ENCODE measurements around the gene MINPP1. TPM values are rescaled to one million over a fixed set of nuclear protein-coding genes. Genes with fewer than 3 reads are reported as not detected.

Gene MINPP1
- polyA plus RNA-seq, 1 experiment = 7.7 TPM

- POLR2A ChIA-PET = no interaction called here
Measured at GRCh38 chr10:87560495-87561129, 55.9 kb downstream of the MINPP1 start.

DNA sequence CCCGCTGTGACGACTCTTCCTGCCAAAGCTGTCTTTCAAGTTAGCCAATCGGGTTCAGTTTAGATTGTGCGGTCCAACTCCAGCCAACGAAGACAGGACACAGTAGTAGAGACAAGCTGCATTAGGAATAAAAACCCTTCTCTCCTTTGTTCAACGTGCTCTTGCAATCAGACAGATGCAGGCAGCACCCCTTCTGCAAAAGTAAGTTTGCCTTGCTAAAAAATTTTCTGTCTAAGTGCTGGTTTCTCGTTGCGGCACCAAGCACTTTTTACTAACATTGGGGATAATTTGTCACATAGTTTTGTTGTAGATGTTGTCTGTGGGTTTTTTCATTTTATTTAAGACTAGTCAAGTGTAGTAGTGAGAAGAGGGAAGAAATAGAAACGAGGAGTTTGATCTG is 58.1 kb downstream of the MINPP1 start:
- Histone ChIP-seq H3K36me3 (ENCODE audit: control insufficient read depth, insufficient read depth, low read length) (no peaks in the 10 kb centered on the region), H3K27me3 (ENCODE audit: control insufficient read depth, insufficient read depth, low read length) (no peaks in the 10 kb centered on the region), H3K4me3 (ENCODE audit: low read depth, low read length) (no peak overlapping the region)
- no peak for TF ChIP-seq CTCF (IDR thresholded peaks at IDR 0.05; ENCODE audit: insufficient read depth, low read depth, low read length)
- CTCF ChIA-PET = no interaction called here
- no peak for DNase-seq (ENCODE audit: low read depth)
- POLR2A ChIA-PET = no interaction called here

More at GRCh38 chr10:87560495-87561129, 55.9 kb downstream of the MINPP1 start:
- TF ChIP-seq CTCF (IDR thresholded peaks at IDR 0.05; ENCODE audit: insufficient read depth, low read depth, low read length) = no peak
- H3K36me3 ChIP-seq (ENCODE audit: control insufficient read depth, insufficient read depth, low read length) = no peaks in the 10 kb centered on the region
- no peak overlapping the region for H3K4me3 ChIP-seq (ENCODE audit: low read depth, low read length)
- no peak for DNase-seq (ENCODE audit: low read depth)
- CTCF ChIA-PET = no interaction called here
- H3K27me3 ChIP-seq (ENCODE audit: control insufficient read depth, insufficient read depth, low read length) = no peaks in the 10 kb centered on the region

DNA sequence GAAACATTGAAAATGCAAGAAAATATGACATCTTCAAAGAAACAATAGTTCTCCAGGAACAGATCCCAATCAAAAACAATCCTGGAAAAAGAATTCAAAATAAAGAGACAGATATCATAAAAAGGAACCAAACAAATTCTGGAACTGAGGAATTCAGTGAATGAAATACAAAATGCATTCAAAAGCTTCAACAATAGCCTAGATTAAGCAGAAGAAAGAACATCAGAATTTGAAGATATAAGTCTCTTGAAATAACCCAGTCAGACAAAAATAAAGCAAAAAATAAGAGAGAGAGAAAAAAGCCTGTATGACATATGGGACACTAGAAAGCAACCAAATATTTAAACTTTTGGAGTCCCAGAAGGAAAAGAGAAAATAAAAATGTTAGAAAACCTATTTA is 60.3 kb downstream of the MINPP1 start:
- no peaks in the 10 kb centered on the region; the same call in 1 of the 2 replicates for H3K27me3 ChIP-seq (ENCODE audit: control insufficient read depth, insufficient read depth, low read length)
- DNase-seq (ENCODE audit: low read depth) = no peak
- TF ChIP-seq CTCF (IDR thresholded peaks at IDR 0.05; ENCODE audit: insufficient read depth, low read depth, low read length) = no peak
- ChIA-PET CTCF (no interaction called here), POLR2A (no interaction called here)
- no peaks in the 10 kb centered on the region for H3K36me3 ChIP-seq (ENCODE audit: control insufficient read depth, insufficient read depth, low read length)
- H3K4me3 ChIP-seq (ENCODE audit: low read depth, low read length) = no peak overlapping the region

GRCh38 chr10:87575851-87576250 is 71.2 kb downstream of the MINPP1 start:
- CTCF ChIA-PET = no interaction called here
- POLR2A ChIA-PET = no interaction called here
- Histone ChIP-seq H3K4me3 (ENCODE audit: low read depth, low read length) (no peak overlapping the region), H3K27me3 (ENCODE audit: control insufficient read depth, insufficient read depth, low read length) (no peaks in the 10 kb centered on the region), H3K36me3 (ENCODE audit: control insufficient read depth, insufficient read depth, low read length) (no peaks in the 10 kb centered on the region)
- DNase-seq (ENCODE audit: low read depth) = no peak
- no peak for TF ChIP-seq CTCF (IDR thresholded peaks at IDR 0.05; ENCODE audit: insufficient read depth, low read depth, low read length)

DNA sequence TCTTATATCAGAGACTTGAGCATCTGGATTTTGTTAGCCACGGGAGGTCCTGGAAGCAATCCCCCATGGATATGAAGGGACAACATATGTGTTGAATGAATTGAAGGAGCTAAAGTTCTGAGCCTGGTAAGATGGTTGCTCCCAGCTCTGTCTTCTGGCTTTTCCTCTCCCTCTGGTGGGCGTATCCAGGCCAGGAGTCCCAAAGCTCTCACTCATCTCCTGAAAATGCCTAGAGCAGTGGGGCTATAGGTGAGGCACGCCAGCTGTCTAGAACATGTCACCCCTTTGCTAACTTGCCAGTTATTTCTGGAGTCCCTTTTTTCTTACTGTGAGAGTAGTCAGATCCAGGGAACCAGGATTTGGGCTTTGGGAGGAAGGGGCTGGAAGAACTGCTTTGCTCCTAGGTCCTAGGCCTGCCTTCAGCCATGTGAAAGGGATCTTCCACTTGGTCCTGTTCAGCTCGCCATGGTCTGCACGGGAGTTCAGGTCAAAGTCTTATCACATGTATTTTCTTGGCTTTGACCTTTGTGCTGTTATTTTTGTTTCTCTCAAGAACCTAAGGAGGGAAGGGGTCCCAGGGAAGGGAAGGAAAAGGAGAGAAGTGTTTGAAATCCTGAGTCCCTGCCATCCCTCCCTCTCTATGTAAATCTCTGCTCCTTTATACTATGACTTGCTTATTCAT is 73.6 kb downstream of the MINPP1 start:
- DNase-seq (ENCODE audit: low read depth) = no peak
- TF ChIP-seq CTCF (IDR thresholded peaks at IDR 0.05; ENCODE audit: insufficient read depth, low read depth, low read length) = no peak
- CTCF ChIA-PET = interaction anchor here (0.6 to 1.3 kb wide), 3 partner anchors 17 to 811 kb away, joined by 3 read pairs; no protein-coding TSS in a partner anchor
- POLR2A ChIA-PET = no interaction called here
- Histone ChIP-seq H3K36me3 (ENCODE audit: control insufficient read depth, insufficient read depth, low read length) (no peaks in the 10 kb centered on the region), H3K4me3 (ENCODE audit: low read depth, low read length) (no peak overlapping the region), H3K27me3 (ENCODE audit: control insufficient read depth, insufficient read depth, low read length) (no peaks in the 10 kb centered on the region)
